ENCODE data around the gene TNNI2. TPM values are rescaled to one million over a fixed set of nuclear protein-coding genes. Genes with fewer than 3 reads are reported as not detected.
"Not testable (repeated sequence)": the region's sequence is repeated elsewhere in the genome, so short reads cannot be mapped to it uniquely, and the experiment has no call there.

Gene TNNI2
- total RNA-seq, 2 donors from 2014 or later, result 0.92 TPM; not detected in 1

DNA sequence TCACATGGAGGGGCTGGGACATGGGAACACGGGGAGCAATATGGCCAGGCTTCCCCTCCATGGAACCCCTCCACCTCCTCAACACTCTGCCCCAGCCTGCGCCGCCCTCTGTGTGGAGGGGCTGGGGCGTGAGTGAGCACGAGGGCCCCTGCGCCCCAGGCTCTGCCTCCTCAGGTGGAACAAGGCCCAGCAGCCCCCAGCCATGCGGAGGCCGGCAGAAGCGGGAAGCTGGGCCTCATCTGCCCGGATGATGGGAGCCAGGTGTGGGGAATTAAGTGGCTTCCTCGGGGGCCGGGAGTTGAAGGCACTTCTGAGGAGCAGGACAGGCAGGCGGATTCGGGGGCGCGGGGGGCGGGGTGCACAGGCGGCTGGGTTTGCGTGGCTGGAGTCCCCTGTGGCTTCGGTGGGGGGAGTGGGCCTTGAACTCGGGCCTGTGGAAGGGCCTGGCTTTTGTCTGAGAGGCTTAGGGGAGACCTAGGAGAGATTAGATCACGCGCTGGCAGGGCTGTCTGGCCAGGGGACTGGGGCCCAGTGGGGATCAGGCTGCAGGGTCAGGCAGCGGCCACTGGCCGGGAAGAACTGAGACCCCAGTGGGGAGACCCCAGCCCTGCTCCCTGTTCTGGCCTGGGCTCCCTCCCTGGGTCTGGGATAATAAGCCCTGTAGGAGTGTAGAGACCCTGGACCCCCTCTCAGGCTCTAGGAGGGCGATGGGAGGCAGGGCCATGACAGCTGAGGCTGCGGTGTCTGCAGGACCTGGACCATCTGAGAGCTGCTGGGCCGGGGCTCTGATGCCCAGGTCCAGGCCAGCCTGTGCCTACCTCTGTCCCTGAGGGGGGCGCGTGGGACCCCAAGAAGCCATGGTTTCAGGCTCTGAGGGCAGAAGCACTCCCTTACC lies 39.6 kb downstream of the TNNI2 start:
- ATAC-seq, result no peak
- intact Hi-C loops (cut with DNase I, micrococcal nuclease), result no loop called here
- DNase-seq, result no peak

DNA sequence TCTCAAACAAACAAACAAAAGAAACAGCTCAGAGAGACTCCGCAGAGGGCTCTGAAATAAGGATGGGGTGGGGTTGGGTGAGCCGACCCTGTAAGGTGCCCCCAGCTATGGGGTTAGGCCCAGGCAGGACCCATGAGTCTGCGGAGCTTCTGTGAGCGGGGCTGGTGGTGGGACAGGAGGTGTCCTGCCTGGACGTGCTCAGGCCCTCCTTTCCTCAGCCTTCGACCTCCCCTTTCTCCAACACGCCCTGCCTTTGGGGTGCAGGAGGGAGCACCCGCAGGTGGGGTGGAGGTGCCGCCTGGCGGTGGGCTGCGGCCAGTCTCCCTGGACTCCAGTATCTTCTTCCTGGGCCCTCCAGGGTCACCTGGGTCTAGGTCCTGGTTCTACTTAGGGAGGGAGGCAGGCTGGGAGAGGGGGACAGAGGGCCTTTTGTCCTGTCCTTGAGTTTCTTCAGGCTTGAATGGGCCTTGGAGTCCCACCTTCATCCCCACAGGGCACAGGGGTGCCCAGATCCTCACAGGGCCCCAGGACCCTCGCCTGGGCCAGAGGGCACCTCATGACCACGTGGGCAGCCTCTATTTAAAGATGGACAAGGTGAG lies 40.7 kb downstream of the TNNI2 start:
- DNase-seq, result no peak
- ATAC-seq, result no peak
- intact Hi-C loops (cut with DNase I, micrococcal nuclease), result no loop called here

DNA sequence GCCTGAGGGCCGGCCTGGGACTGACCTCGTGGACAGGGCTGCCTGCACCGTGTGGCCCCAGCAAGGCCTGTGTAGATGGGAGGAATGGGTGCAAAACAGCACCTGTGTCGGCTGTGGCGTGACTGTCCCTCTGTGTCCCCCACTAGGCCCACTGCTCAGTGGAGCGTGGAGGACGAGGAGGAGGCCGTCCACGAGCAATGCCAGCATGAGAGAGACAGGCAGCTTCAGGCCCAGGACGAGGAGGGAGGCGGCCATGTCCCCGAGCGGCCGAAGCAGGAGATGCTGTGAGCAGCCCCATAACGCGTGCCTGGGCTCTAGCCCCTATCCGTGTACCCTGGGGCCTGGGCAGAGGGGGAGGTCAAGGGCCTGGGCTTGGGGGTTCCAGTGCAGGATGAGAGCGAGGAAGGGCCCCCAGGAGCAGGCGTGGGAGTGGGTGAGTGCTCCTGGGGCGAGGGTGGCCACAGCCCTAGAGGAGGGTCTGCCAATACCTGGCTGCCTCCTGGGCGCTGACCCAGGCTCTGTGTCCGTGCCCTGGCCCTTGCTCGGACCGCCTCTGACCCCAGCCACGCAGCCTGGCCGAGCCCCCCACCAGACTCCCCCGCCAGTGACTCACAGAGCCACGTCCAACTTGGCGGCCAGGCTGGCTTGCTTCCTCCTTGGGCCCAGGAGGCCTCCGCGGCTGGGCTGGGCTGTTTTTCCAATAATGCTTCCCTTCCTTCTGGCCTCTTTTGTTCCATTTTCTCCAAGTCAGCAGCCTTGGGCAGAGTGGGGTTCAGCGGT lies 41.4 kb downstream of the TNNI2 start:
- DNase-seq (no peak), ATAC-seq (no peak)
- intact Hi-C loops (cut with DNase I, micrococcal nuclease), result no loop called here

DNA sequence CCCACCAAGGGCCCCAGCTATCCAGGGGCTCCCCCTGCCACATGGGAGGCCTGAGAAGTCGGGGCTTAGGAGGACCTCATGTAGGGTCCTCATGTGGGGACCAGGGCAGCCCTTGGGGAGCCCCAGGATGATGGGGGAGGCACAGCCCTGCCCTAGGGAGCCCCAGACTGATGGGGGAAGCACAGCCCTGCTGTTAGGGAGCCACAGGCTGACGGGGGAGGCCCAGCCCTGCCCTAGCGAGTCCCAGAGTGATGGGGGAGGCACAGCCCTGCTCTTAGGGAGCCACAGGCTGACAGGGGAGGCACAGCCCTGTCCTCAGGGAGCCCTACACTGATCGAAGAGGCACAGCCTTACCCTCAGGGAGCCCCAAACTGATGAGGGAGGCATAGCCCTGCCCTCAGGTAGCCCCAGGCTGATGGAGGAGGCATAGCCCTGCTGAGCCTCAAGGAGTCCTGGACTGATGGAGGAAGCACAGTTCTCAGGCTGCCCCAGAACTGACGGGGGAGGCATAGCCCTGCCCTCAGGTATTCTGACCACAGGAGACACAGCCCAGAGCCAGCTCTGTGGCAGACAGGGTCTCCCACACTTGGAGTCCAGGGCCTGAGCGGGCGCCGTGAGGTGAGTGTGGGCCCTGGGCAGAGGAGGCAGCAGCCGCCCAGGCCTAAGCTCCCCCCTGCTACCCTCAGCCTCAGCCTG lies 42.1 kb downstream of the TNNI2 start:
- intact Hi-C loops (cut with DNase I, micrococcal nuclease), result no loop called here
- DNase-seq (no peak), ATAC-seq (no peak)

DNA sequence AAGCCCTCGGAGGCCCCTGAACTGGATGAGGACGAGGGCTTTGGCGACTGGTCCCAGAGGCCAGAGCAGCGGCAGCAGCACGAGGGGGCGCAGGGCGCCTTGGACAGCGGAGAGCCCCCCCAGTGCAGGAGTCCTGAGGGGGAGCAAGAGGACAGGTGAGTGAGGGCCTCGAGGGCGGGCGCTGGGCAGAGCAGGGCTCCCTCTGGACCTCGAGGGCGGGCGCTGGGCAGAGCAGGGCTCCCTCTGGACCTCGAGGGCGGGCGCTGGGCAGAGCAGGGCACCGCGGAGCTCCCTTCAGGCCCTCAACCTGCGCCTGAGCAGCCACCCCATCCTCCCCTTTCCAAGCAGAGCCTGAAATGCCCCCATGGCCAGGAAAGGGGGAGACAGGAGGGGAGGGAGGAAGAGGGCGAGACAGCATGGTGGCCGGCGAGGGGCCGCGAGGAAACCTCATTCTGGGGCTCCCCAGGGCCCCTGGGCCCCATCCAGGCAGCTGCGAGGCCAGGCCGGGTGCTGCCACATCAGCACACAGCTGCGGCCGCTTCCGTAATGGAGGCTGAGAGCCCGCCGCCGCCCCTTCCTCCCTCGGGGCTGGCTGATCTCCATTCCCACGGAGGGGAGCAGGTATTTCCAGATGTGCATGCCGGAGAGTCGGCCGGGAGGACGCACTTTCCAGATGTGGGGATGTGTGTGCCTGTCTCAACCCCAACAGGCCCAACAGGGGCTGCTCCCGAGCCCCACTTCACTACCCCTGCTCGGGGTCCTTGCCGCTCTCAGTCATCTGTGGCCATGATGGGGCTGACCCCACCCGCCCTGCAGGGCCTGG lies 42.9 kb downstream of the TNNI2 start:
- peak; percentile 3 for ATAC-seq
- no peak for DNase-seq
- intact Hi-C loops (cut with DNase I, micrococcal nuclease), result no loop called here

DNA sequence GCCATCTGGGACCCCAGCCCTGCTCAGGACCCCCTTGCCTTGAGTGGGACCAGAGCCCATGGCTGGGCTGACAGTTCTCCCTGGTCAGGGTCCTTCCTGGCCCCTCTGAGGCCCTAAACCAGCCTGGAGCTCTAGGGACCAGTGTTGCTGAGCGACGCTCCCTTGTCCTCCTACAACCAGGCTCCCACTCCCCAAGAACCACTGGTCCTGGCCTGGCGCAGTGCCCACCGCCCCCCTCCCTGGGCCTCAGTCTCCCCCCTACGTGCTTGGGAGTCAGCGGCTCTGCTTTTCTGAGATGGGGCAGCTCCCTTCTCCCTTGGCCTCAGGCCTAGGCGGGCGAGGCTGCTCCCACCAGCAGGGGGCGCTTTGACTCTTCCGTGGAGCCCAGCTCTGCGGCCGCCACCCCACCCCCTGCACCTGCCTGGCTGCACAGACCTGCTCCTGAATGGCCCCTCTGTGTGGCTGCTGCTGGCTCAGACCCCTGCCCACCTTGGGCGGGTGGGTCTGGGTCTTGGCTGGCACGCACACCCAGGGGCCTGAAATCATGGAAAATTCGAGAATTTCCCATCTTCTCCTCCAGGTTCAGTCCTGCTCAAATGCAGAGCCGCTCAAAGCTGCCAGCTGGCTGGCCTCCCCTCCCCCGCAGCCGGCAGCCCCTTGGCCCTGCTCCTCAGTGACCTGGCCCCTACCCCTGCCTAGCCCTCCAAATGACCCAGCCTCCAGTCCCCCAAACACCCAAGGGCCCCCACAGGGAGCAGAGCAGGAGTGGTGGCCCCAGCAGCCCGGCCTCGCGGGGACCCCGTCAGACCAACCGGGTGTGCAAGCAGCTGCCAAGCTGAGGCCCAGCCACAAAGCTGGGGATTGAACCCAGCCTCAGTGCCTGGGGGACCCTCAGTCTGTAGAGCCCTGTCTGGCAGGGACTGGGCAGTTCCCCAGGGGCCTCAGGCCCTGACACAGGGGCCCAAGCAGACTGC lies 43.8 kb downstream of the TNNI2 start:
- ATAC-seq (peak; percentile 94), DNase-seq (peak; percentile 70 to 90)
- intact Hi-C loops (cut with DNase I, micrococcal nuclease), result no loop called here

DNA sequence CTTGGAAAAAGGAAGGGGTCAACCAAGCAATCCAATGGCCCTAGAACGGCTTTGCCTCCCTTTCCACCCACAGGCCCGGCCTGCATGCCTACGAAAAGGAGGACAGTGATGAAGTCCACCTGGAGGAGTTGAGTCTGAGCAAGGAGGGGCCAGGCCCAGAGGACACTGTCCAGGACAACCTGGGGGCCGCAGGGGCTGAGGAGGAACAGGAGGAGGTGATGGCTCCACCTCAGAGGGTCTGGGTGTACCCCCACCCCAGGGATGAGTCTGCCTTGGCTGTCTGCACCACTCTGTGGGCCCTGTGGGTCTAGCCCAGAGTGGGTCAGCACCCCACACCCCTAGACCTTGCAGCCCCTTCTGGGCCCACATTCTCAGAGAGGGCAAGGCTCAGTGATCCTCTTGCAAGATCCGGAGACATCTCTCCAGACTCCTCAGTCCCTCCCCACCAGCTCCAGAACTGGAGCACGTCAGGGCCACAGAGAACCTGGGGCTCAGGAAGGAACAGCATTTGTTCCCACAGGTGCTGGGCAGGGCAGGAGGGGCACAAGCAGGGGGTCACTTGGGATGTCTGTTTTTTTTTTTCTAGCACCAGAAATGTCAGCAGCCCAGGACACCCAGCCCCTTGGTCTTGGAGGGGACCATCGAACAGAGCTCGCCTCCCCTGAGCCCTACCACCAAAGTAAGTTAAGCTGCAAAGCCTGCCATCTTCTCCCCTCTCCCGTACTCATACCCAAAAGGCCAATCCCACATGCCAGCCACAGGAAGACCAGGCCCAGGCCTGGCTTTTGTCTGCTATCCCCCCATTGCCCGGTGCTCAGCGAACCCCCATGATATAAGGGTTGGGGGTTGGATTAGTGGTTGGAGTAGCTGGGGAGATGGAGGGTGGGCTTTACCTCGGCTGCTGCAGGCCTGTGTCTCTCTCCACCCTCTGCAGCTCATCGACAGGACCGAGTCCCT lies 44.8 kb downstream of the TNNI2 start:
- DNase-seq (no peak), ATAC-seq (no peak)
- intact Hi-C loops (cut with DNase I, micrococcal nuclease), result no loop called here

DNA sequence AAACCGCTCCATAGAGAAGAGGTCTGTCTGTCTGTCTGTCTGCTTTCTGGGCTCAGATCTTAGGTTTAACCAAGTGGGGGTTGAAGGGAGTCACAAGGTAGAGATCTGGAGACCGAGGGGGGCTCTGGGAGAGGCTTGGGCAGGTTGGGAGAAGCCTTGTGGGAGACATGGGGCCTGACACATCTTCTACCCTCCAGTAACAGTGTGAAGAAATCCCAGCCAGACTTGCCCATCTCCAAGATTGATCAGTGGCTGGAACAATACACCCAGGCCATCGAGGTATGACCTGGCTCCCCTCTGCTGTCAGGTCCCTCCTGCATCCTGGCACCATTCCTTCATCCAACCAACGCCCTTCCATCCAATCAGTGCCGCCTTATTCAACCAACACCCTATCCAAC lies 45.5 kb downstream of the TNNI2 start:
- intact Hi-C loops (cut with DNase I, micrococcal nuclease), result no loop called here
- ATAC-seq (no peak), DNase-seq (no peak)

DNA sequence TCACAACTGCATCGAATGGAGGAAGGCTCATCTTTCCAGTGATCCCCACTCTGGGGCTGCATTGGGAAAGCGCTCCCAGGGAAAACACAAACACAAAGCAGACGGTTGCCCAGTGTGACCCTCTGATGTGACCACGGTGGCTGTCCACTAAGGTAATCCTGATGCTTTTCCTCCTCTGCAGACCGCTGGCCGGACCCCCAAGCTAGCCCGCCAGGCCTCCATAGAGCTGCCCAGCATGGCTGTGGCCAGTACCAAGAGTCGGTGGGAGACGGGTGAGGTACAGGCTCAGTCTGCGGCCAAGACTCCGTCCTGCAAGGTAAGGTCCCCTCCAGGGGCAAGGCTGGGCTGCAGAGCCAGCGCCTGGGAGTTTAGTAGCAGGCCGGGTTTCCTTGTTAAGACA lies 47.8 kb downstream of the TNNI2 start:
- ATAC-seq; intact Hi-C loops (cut with DNase I, micrococcal nuclease); DNase-seq: not testable (repeated sequence)

DNA sequence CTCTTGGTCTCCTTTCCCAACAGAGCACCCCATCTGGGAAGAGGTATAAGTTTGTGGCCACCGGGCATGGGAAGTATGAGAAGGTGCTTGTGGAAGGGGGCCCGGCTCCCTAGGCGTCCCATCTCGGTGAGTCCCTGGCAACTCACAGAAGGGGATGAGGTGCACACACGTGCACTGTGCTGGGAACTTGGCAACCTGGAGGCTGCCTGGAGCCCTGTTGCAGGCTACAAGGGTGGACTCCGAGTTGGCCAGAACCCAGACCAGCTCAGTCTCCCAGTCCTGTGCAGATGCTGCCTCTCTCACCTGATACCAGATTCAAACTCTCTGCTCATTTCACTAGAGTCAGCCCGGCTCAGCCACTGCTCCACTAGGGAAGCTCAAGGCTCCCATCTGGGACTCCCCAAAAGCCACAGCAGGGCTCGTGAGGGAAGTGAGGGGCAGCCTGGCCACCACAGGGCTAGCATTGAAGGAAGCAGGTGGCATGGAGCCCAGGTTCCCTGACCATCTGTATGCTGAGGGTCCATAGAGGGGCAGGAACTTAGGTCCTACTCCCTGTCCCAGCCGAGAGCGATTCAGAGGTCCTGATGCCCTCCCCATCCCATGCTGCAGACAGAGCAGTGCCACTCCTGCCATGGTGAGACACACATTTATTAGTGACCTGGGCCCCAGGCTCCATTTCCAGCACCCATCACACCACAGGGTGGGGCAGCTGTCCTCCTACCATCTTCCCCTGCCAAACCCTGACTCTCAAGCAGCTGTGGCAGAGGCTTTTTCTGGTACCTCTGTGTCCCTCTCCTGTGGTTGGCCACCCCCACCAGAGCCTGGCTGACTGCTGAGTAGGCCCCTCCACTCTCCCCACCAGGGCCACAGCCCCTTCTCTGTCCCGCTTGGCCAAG lies 48.9 kb downstream of the TNNI2 start:
- ATAC-seq (no peak), DNase-seq (no peak)
- intact Hi-C loops (cut with DNase I, micrococcal nuclease), result no loop called here

DNA sequence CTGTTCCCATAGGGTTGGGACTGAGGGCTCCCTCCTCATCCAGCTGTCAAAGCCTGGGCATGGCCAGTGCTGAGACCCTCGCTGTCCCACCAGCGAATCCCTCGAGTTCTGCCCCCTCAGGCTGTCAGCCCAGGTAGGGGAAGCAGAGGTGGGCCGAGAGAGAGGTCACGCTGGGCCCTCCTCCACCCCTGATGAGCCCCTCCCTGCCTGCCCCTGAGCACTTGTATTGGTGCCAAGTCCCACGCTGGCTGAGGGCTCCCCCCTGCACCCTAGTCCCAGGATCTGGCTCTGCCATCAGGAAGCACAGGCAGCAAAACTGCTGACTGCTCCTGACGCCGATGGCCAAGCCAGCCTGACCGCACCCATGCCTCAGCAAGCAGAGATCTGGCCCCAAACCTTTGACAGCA lies 49.6 kb downstream of the TNNI2 start:
- ATAC-seq (no peak), DNase-seq (no peak)
- intact Hi-C loops (cut with DNase I, micrococcal nuclease), result no loop called here

DNA sequence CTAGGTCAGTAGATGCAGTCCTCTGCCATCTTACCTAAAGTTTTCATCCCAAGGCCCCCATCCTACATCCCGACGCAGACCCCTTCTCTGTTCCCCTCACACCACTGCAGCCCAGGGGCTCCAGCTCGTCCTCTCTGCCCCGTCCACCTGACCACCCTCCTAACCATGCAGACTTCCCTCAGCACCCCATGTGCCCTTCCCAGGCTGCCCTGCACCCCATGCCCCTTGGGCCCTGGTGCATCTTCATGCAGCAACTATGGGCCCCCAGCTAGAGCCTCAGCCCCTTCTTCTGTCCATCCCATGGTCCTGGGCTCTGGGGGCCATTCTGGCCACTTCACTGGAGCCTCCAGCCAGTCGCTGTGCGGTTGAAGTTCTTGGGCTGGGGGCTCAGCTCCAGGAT lies 50.0 kb downstream of the TNNI2 start:
- DNase-seq (no peak), ATAC-seq (no peak)
- intact Hi-C loops (cut with DNase I, micrococcal nuclease), result no loop called here

DNA sequence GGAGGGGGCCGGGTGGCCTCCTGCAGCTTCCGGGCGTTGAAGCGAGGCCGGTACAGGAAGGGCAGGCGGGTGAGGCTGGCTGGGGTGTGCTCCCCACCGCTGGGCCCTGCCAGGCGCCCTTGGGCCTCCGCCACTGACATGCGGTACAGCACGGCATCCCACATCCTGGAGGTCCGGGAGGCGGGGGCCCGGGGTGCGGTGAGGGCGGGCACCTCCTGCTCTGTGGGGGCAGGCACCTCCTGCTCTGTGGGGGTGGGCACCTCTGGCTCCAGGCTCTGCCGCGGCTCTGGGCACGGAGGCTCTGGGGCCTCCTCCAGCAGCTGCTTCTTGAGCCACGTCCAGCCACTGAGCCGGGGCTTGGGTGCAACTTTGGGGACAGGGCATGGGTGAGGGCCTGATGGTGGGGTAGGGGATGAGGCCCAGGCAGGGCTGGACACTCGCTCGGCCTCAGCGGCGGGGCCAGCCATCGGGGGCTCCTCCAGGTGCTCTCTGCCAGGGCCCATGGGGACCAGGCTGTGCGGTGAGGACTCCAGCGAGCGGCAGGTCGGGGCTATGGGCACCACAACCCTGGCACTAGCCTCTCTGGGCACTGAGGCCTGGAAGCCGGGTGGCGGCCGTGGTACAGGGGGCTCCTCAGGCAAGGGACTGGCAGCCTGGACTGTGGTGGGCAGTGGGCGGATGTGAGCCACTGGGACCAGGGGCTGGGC lies 50.6 kb downstream of the TNNI2 start:
- intact Hi-C loops (cut with DNase I, micrococcal nuclease), result no loop called here
- DNase-seq (peak in 1 of 2 donors; percentile 42), ATAC-seq (peak; percentile 15)
